GM12878 (cell line): Measurements from ENCODE around the gene UPP2. TPM values are rescaled to one million over a fixed set of nuclear protein-coding genes. Genes with fewer than 3 reads are reported as not detected.

Experiments used
- ATAC-seq: fragments of 200-7000 bp; cut with Tn5 transposase; 3 replicates; pipeline ENCODE4 v1.9.1; 2020; ENCODE audit warnings: mild to moderate bottlenecking, moderate library complexity
- BruUV-seq: library from RNA; stranded (reverse); fragments of 400-500 nt; replicated peaks from 2 replicates; lab custom pipeline; 2021; lab: Mats Ljungman, UMichigan
- CTCF ChIA-PET: fragments of 300-600 bp; sonication (Branson Sonifier 250); formaldehyde crosslinking; extraction: SDS; loops from one replicate; lab custom pipeline; 2021; ENCODE audit warnings: inconsistent platforms; lab: Yijun Ruan, JAX
- POLR2A ChIA-PET: fragments of 350-600 bp; formaldehyde crosslinking; extraction: SDS; loops from one replicate; lab custom pipeline; 2021; ENCODE audit warnings: inconsistent platforms; lab: Charles Lee
- RAD21 ChIA-PET: fragments of 300-600 bp; sonication (Branson Sonifier 250); formaldehyde crosslinking; loops from one replicate; lab custom pipeline; 2023; ENCODE audit warnings: antibody characterized with exemption; ENCODE audit not compliant: unreplicated experiment; lab: Charles Lee
- SMC1A ChIA-PET: fragments of 300-600 bp; sonication (Branson Sonifier 250); formaldehyde crosslinking; loops from one replicate; lab custom pipeline; 2023; ENCODE audit not compliant: unreplicated experiment, uncharacterized antibody; lab: Charles Lee
- DNase-seq: peaks from one replicate; pipeline ENCODE4 v3.0.0-alpha.2; 2011; ENCODE audit warnings: low read depth, low spot score
- FAIRE-seq: peaks from 3 replicates; lab custom pipeline; 2011; peaks lifted over from hg19 to GRCh38; lab: Jason Lieb, UNC
- H2AFZ ChIP-seq: 2 replicates; pipeline ENCODE4 v1.6.0; 2011; ENCODE audit warnings: low read depth, low read length, control low read depth; ENCODE audit not compliant: control insufficient read depth
- H3K27ac ChIP-seq: 2 replicates; pipeline ENCODE4 v1.5.1; 2011; ENCODE audit warnings: control low read depth; ENCODE audit not compliant: control insufficient read depth, insufficient read depth
- H3K27me3 ChIP-seq, 2 experiments: replicated peaks in 1 of 2; 2 replicates each; pipeline versions ENCODE4 v1.6.0 to v1.6.1; 2011; ENCODE audit warnings: low read length in 1 of 2; ENCODE audit not compliant: control insufficient read depth in 2 of 2, insufficient read depth in 2 of 2
- H3K36me3 ChIP-seq, 2 experiments: 2 replicates each; pipeline ENCODE4 v1.5.1; 2011; ENCODE audit warnings: low read length in 1 of 2; ENCODE audit not compliant: control insufficient read depth in 2 of 2, insufficient read depth in 2 of 2
- H3K4me1 ChIP-seq: 2 replicates; pipeline ENCODE4 v1.6.1; 2011; ENCODE audit warnings: mild to moderate bottlenecking, low read length, moderate library complexity, mixed read lengths; ENCODE audit not compliant: control insufficient read depth, insufficient read depth
- H3K4me2 ChIP-seq: 2 replicates; pipeline ENCODE4 v1.6.0; 2011; ENCODE audit warnings: control low read depth; ENCODE audit not compliant: control insufficient read depth, insufficient read depth
- H3K4me3 ChIP-seq: fragments of 200-600 bp; sonication (generic); 2 replicates; pipeline ENCODE4 v1.5.1; 2016
- H3K79me2 ChIP-seq: 2 replicates; pipeline ENCODE4 v1.6.0; 2011; ENCODE audit warnings: low read length; ENCODE audit not compliant: control insufficient read depth, insufficient read depth
- H3K9ac ChIP-seq: 2 replicates; pipeline ENCODE4 v1.8.0; 2011; ENCODE audit warnings: low read length, control low read depth, mixed read lengths; ENCODE audit not compliant: control insufficient read depth, insufficient read depth
- H3K9me3 ChIP-seq: replicated peaks from 3 replicates; pipeline ENCODE4 v1.5.1; 2011; ENCODE audit warnings: mild to moderate bottlenecking, low read length; ENCODE audit not compliant: control insufficient read depth, insufficient read depth
- H4K20me1 ChIP-seq: 2 replicates; pipeline ENCODE4 v1.6.0; 2011; ENCODE audit not compliant: control insufficient read depth, insufficient read depth
- CBX3 ChIP-seq: fragments of 200-600 bp; sonication (generic); IDR thresholded peaks from 2 replicates; pipeline ENCODE4 v1.6.1; 2016; ENCODE audit warnings: low read depth, borderline replicate concordance
- SKIL ChIP-seq: fragments of 450-650 bp; IDR thresholded peaks from 2 replicates; pipeline ENCODE4 v1.6.1; 2017; ENCODE audit warnings: mild to moderate bottlenecking, low read depth, inconsistent platforms; ENCODE audit not compliant: poor library complexity, severe bottlenecking
- SREBF1 ChIP-seq: IDR thresholded peaks from 2 replicates; pipeline ENCODE4 v1.6.1; 2012; ENCODE audit warnings: mild to moderate bottlenecking, low read length
- TAF1 ChIP-seq: IDR thresholded peaks from 2 replicates; pipeline ENCODE4 v1.6.1; 2011; ENCODE audit warnings: mild to moderate bottlenecking, low read depth, low read length, borderline replicate concordance
- YBX1 ChIP-seq: fragments of 450-650 bp; IDR thresholded peaks from 2 replicates; pipeline ENCODE4 v1.6.1; 2016; ENCODE audit warnings: antibody characterized with exemption
- WGBS: methylation state at CpG from one replicate; pipeline ENCODE4 v1.1.6; 2016; ENCODE audit warnings: low lambda C conversion rate; ENCODE audit not compliant: insufficient replicate concordance, insufficient coverage; ENCODE audit errors: missing lambda C conversion rate; 5-methylcytosine and 5-hydroxymethylcytosine counted together
- in situ Hi-C: fragments of 300-500 bp; cut with MboI; formaldehyde crosslinking; loops from 9 replicates; pipeline ENCODE4 v1.14.3; 2018; ENCODE audit warnings: mixed read lengths
- intact Hi-C: fragments of 100-400 bp; cut with micrococcal nuclease; formaldehyde crosslinking; loops from one replicate; pipeline ENCODE4 v1.14.2; 2022; ENCODE audit not compliant: unreplicated experiment
- polyA plus RNA-seq, 11 experiments: library from polyadenylated mRNA; depleted of rRNA in 4 of 11; unstranded in 6 of 11; stranded (reverse) in 5 of 11; fragments of >200 nt; fragmentation: Nextera tagmentation in 4 of 11; fragmentation: Illumina TruSeq in 1 of 11; extraction: Ambion mirVana in 4 of 11; extraction: Trizol in 1 of 11; gene quantifications; 1 replicate in 1 of 11; 2 replicates in 10 of 11; pipeline versions ENCODE4 v1.2.1 to v1.2.3, GENCODE V29; 2011 to 2016; ENCODE audit warnings: inconsistent platforms in 2 of 11, missing spikeins in 2 of 11, low read depth in 1 of 11
- total RNA-seq, 4 experiments: library from RNA; depleted of rRNA in 3 of 4; stranded (reverse); fragments of >200 nt in 3 of 4; fragmentation: Illumina TruSeq in 1 of 4; extraction: Trizol in 1 of 4; gene quantifications; 2 replicates each; pipeline versions ENCODE4 v1.2.1 to v1.2.3, GENCODE V29; 2013 to 2021
- TF ChIP-seq, protein P1 (sequence below): fragments of 150-350 bp; IDR thresholded peaks from 2 replicates; pipeline ENCODE4 v1.6.1; 2016; ENCODE audit warnings: low read depth, low read length

UPP2 gene
- total and polyA plus RNA-seq, 10 of the 15 experiments (the other 5 are each of a cell fraction or from before 2014, with no cell fraction given), result not detected

GRCh38 chr2:158113741-158114295 is 12.1 kb downstream of the UPP2 start:
- Histone ChIP-seq H3K9me3 (no peaks in the 10 kb centered on the region), H3K27ac (no peak overlapping the region), H3K4me1 (no peaks in the 10 kb centered on the region), H3K79me2 (no peaks in the 10 kb centered on the region), H3K9ac (no peak overlapping the region), H3K4me2 (no peak overlapping the region), H3K27me3 (no peaks in the 10 kb centered on the region; a peak in 1 of 4 replicates), H3K4me3 (no peak overlapping the region), H3K36me3 (no peaks in the 10 kb centered on the region), H2AFZ (no peak overlapping the region), H4K20me1 (no peaks in the 10 kb centered on the region)
- ATAC-seq (no peak), FAIRE-seq (no peak), DNase-seq (no peak)
- in situ Hi-C loops (no loop called here), intact Hi-C loops (no loop called here)
- WGBS, result 1% methylated on average over 4 of the region's 4 CpGs
- TF ChIP-seq SREBF1, result no peak
- no peak for TF ChIP-seq TAF1
- TF ChIP-seq, protein P1, sequence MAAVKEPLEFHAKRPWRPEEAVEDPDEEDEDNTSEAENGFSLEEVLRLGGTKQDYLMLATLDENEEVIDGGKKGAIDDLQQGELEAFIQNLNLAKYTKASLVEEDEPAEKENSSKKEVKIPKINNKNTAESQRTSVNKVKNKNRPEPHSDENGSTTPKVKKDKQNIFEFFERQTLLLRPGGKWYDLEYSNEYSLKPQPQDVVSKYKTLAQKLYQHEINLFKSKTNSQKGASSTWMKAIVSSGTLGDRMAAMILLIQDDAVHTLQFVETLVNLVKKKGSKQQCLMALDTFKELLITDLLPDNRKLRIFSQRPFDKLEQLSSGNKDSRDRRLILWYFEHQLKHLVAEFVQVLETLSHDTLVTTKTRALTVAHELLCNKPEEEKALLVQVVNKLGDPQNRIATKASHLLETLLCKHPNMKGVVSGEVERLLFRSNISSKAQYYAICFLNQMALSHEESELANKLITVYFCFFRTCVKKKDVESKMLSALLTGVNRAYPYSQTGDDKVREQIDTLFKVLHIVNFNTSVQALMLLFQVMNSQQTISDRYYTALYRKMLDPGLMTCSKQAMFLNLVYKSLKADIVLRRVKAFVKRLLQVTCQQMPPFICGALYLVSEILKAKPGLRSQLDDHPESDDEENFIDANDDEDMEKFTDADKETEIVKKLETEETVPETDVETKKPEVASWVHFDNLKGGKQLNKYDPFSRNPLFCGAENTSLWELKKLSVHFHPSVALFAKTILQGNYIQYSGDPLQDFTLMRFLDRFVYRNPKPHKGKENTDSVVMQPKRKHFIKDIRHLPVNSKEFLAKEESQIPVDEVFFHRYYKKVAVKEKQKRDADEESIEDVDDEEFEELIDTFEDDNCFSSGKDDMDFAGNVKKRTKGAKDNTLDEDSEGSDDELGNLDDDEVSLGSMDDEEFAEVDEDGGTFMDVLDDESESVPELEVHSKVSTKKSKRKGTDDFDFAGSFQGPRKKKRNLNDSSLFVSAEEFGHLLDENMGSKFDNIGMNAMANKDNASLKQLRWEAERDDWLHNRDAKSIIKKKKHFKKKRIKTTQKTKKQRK, result no peak
- TF ChIP-seq CBX3, result no peak
- no peak for TF ChIP-seq SKIL
- no peak for TF ChIP-seq YBX1
- BruUV-seq, result no TSS peak
- ChIA-PET RAD21 (no interaction called here), POLR2A (no interaction called here), CTCF (no interaction called here), SMC1A (no interaction called here)
